Panc1 (cell line): ENCODE measurements around the gene LRCH1.

ENCODE experiments used
- CTCF ChIP-seq: fragments of 450-650 bp; IDR thresholded peaks from 2 replicates; pipeline ENCODE4 v1.5.1; 2017; ENCODE audit warnings: mild to moderate bottlenecking
- POLR2AphosphoS5 ChIP-seq: IDR thresholded peaks from 2 replicates; pipeline ENCODE4 v1.6.1; 2012; ENCODE audit warnings: mild to moderate bottlenecking, low read depth, low read length, moderate library complexity
- REST ChIP-seq, 2 experiments: IDR thresholded peaks; 2 replicates each; pipeline ENCODE4 v1.6.1; 2011 to 2012; ENCODE audit warnings: low read depth in 2 of 2, control low read depth in 1 of 2, low read length in 1 of 2, mild to moderate bottlenecking in 1 of 2, moderate library complexity in 1 of 2; ENCODE audit not compliant: insufficient read depth in 1 of 2
- SIN3A ChIP-seq: IDR thresholded peaks from 2 replicates; pipeline ENCODE4 v1.6.1; 2012; ENCODE audit warnings: low read depth, mild to moderate bottlenecking, low read length, moderate library complexity, borderline replicate concordance; ENCODE audit not compliant: insufficient read depth
- TCF7L2 ChIP-seq: IDR thresholded peaks from 2 replicates; pipeline ENCODE4 v1.6.1; 2011; ENCODE audit warnings: mild to moderate bottlenecking, low read depth, low read length, inconsistent platforms

GRCh38 chr13:46530084-46530935 lies 22.7 kb upstream of the LRCH1 start:
- TF ChIP-seq CTCF (no peak), REST (IDR thresholded peaks at IDR 0.05; ENCODE audit: insufficient read depth in 1 of 2, low read depth in 2 of 2, low read length in 1 of 2) (no peak), POLR2AphosphoS5 (no peak), SIN3A (no peak), TCF7L2 (no peak)
